H1 (cell line): Measurements from ENCODE around the gene PSMD3. TPM values are rescaled to one million over a fixed set of nuclear protein-coding genes. Genes with fewer than 3 reads are reported as not detected.
A peak's percentile ranks its signal among the peaks of the same experiment; 100 is the strongest.

ENCODE experiments used
- CTCF ChIA-PET: fragments of 300-600 bp; sonication (Branson Sonifier 250); formaldehyde crosslinking; loops from one replicate; lab custom pipeline; 2021; ENCODE audit not compliant: partially characterized antibody; lab: Charles Lee
- POLR2A ChIA-PET: fragments of 300-600 bp; sonication (Branson Sonifier 250); formaldehyde crosslinking; loops from one replicate; lab custom pipeline; 2021; ENCODE audit warnings: inconsistent platforms; ENCODE audit not compliant: partially characterized antibody; lab: Charles Lee
- DNase-seq, 2 experiments: peaks; one replicate each; pipeline versions ENCODE4 v3.0.0 to v3.0.0-alpha.2; 2010 to 2022; ENCODE audit warnings: low spot score in 2 of 2, low read depth in 1 of 2, mixed read lengths in 1 of 2
- FAIRE-seq: peaks from 2 replicates; lab custom pipeline; 2011; peaks lifted over from hg19 to GRCh38; lab: Jason Lieb, UNC
- H2AFZ ChIP-seq: 2 replicates; pipeline ENCODE4 v1.8.1; 2012; ENCODE audit warnings: low read length, inconsistent platforms
- H2AK5ac ChIP-seq: 2 replicates; pipeline ENCODE4 v1.6.1; 2013; ENCODE audit warnings: low read depth, low read length
- H2BK120ac ChIP-seq: replicated peaks from 2 replicates; pipeline ENCODE3; 2013; ENCODE audit warnings: low read depth, low read length, inconsistent platforms
- H2BK12ac ChIP-seq: 2 replicates; pipeline ENCODE4 v1.6.1; 2013; ENCODE audit warnings: low read depth, low read length
- H2BK15ac ChIP-seq: 2 replicates; pipeline ENCODE4 v1.6.1; 2013; ENCODE audit warnings: low read length
- H2BK20ac ChIP-seq: 2 replicates; pipeline ENCODE4 v1.6.1; 2013; ENCODE audit warnings: low read length
- H2BK5ac ChIP-seq: 2 replicates; pipeline ENCODE4 v1.6.1; 2013; ENCODE audit warnings: low read depth, low read length
- H3K14ac ChIP-seq: 2 replicates; pipeline ENCODE4 v1.6.1; 2013; ENCODE audit warnings: inconsistent platforms; ENCODE audit not compliant: insufficient read length
- H3K18ac ChIP-seq: 2 replicates; pipeline ENCODE4 v1.6.1; 2013; ENCODE audit warnings: low read length; ENCODE audit errors: extremely low read depth
- H3K23ac ChIP-seq: 2 replicates; pipeline ENCODE4 v1.6.1; 2013; ENCODE audit warnings: inconsistent platforms; ENCODE audit not compliant: insufficient read length
- H3K23me2 ChIP-seq: 2 replicates; pipeline ENCODE4 v1.6.1; 2013; ENCODE audit warnings: low read depth, low read length
- H3K27ac ChIP-seq: 2 replicates; pipeline ENCODE4 v1.6.1; 2011; ENCODE audit warnings: low read depth, low read length, inconsistent platforms
- H3K27me3 ChIP-seq, 4 experiments: replicated peaks in 1 of 4; 1 replicate in 1 of 4; 2 replicates in 3 of 4; pipeline versions ENCODE4 v1.6.1 to v1.8.1; 2011 to 2013; ENCODE audit warnings: low read length in 3 of 4, mild to moderate bottlenecking in 3 of 4, inconsistent platforms in 2 of 4, mixed read lengths in 2 of 4, moderate library complexity in 1 of 4; ENCODE audit not compliant: control insufficient read depth in 3 of 4, insufficient read depth in 3 of 4; ENCODE audit errors: extremely low read depth in 1 of 4
- H3K36me3 ChIP-seq, 4 experiments: 2 replicates each; pipeline versions ENCODE4 v1.6.1 to v1.8.1; 2011 to 2013; ENCODE audit warnings: mild to moderate bottlenecking in 4 of 4, low read length in 3 of 4, moderate library complexity in 2 of 4, control low read depth in 1 of 4, inconsistent platforms in 1 of 4; ENCODE audit not compliant: insufficient read depth in 4 of 4, control insufficient read depth in 2 of 4
- H3K4ac ChIP-seq: replicated peaks from 2 replicates; pipeline ENCODE3; 2013; ENCODE audit warnings: low read length, low read depth, mixed read lengths, inconsistent platforms; ENCODE audit not compliant: insufficient read length
- H3K4me1 ChIP-seq, 4 experiments: replicated peaks in 1 of 4; 1 replicate in 1 of 4; 2 replicates in 3 of 4; pipeline versions ENCODE4 v1.6.1 to v1.8.1; 2011 to 2013; ENCODE audit warnings: low read length in 3 of 4, inconsistent platforms in 2 of 4, mixed read lengths in 1 of 4; ENCODE audit not compliant: insufficient read depth in 4 of 4, control insufficient read depth in 3 of 4
- H3K4me2 ChIP-seq, 2 experiments: 2 replicates each; pipeline versions ENCODE4 v1.6.1 to v1.8.1; 2011 to 2013; ENCODE audit warnings: low read depth in 2 of 2, low read length in 2 of 2, control low read depth in 1 of 2, inconsistent platforms in 1 of 2, mild to moderate bottlenecking in 1 of 2; ENCODE audit not compliant: insufficient read depth in 1 of 2
- H3K4me3 ChIP-seq, 4 experiments: fragments of 200-600, 300-600 bp in 1 of 4; sonication (generic), shearing (Covaris generic), sonication (Bioruptor Twin) in 1 of 4; 2 replicates each; pipeline versions ENCODE4 v1.5.1 to v1.8.1; 2011 to 2016; ENCODE audit warnings: low read length in 4 of 4, low read depth in 3 of 4, control low read depth in 2 of 4, inconsistent platforms in 2 of 4, mild to moderate bottlenecking in 2 of 4, mixed read lengths in 1 of 4, moderate library complexity in 1 of 4; ENCODE audit not compliant: insufficient read depth in 2 of 4; ENCODE audit errors: extremely low read depth in 1 of 4
- H3K56ac ChIP-seq: replicated peaks from 2 replicates; pipeline ENCODE3; 2013; ENCODE audit warnings: low read depth, mild to moderate bottlenecking, mixed read lengths, low read length, inconsistent platforms; ENCODE audit not compliant: insufficient read length
- H3K79me1 ChIP-seq: 2 replicates; pipeline ENCODE4 v1.6.1; 2013; ENCODE audit warnings: low read depth, low read length, control low read depth
- H3K79me2 ChIP-seq, 2 experiments: 2 replicates each; pipeline versions ENCODE4 v1.6.1 to v1.8.1; 2012 to 2013; ENCODE audit warnings: low read length in 2 of 2, mild to moderate bottlenecking in 2 of 2, inconsistent platforms in 1 of 2; ENCODE audit not compliant: insufficient read depth in 2 of 2, control insufficient read depth in 1 of 2
- H3K9ac ChIP-seq, 4 experiments: replicated peaks in 1 of 4; 1 replicate in 1 of 4; 2 replicates in 3 of 4; pipeline versions ENCODE4 v1.6.1 to v1.8.1; 2011 to 2013; ENCODE audit warnings: low read depth in 3 of 4, low read length in 3 of 4, control low read depth in 2 of 4, mild to moderate bottlenecking in 2 of 4, moderate library complexity in 2 of 4, inconsistent platforms in 1 of 4; ENCODE audit errors: extremely low read depth in 1 of 4
- H3K9me3 ChIP-seq, 2 experiments: 2 replicates each; pipeline versions ENCODE4 v1.6.1 to v1.8.1; 2012 to 2013; ENCODE audit warnings: mild to moderate bottlenecking in 2 of 2, moderate library complexity in 2 of 2, control low read depth in 1 of 2, inconsistent platforms in 1 of 2, low read depth in 1 of 2, low read length in 1 of 2, mixed read lengths in 1 of 2; ENCODE audit not compliant: insufficient read depth in 2 of 2
- H4K20me1 ChIP-seq, 2 experiments: replicated peaks in 1 of 2; 2 replicates each; pipeline versions ENCODE3 to v1.8.1; 2011 to 2013; ENCODE audit warnings: inconsistent platforms in 2 of 2, low read length in 2 of 2, mild to moderate bottlenecking in 1 of 2; ENCODE audit not compliant: insufficient read depth in 2 of 2, control insufficient read depth in 1 of 2
- H4K5ac ChIP-seq: 2 replicates; pipeline ENCODE4 v1.6.1; 2013; ENCODE audit warnings: low read length, low read depth, mixed read lengths, inconsistent platforms; ENCODE audit not compliant: insufficient read length
- H4K8ac ChIP-seq: 2 replicates; pipeline ENCODE4 v1.8.0; 2013; ENCODE audit warnings: mild to moderate bottlenecking, moderate library complexity, low read length, inconsistent platforms; ENCODE audit not compliant: insufficient read depth; ENCODE audit errors: extremely low read depth
- H4K91ac ChIP-seq: replicated peaks from 2 replicates; pipeline ENCODE3; 2013; ENCODE audit warnings: low read length, mixed read lengths, inconsistent platforms; ENCODE audit not compliant: insufficient read length
- RAD21 ChIP-seq, 2 experiments: IDR thresholded peaks in 1 of 2; conservative IDR thresholded peaks in 1 of 2; 2 replicates each; pipeline ENCODE4 v1.6.1; 2011; ENCODE audit warnings: low read depth in 2 of 2, low read length in 2 of 2, improper control_type of control experiment in 1 of 2, inconsistent platforms in 1 of 2, mild to moderate bottlenecking in 1 of 2, moderate library complexity in 1 of 2
- RBBP5 ChIP-seq: IDR thresholded peaks from 2 replicates; pipeline ENCODE4 v1.7.1; 2012; ENCODE audit warnings: low read depth, mild to moderate bottlenecking, inconsistent platforms, low read length, moderate library complexity, borderline replicate concordance
- TEAD4 ChIP-seq: IDR thresholded peaks from 2 replicates; pipeline ENCODE4 v1.6.1; 2012; ENCODE audit warnings: low read depth, low read length, inconsistent platforms, mixed read lengths
- WGBS, 2 experiments: shearing (Covaris generic) in 1 of 2; methylation state at CpG; one replicate each; pipeline versions ENCODE4 v1.1.6 to v1.1.7; 2013 to 2015; ENCODE audit warnings: low lambda C conversion rate in 2 of 2, mixed read lengths in 2 of 2, inconsistent platforms in 1 of 2, low coverage in 1 of 2, missing lambda C conversion rate in 1 of 2; ENCODE audit not compliant: insufficient replicate concordance in 2 of 2, insufficient coverage in 1 of 2, insufficient read length in 1 of 2; ENCODE audit errors: extremely low coverage in 1 of 2, missing lambda C conversion rate in 1 of 2; 5-methylcytosine and 5-hydroxymethylcytosine counted together
- polyA plus RNA-seq, 7 experiments: library from polyadenylated mRNA; depleted of rRNA in 3 of 7; stranded (reverse) in 5 of 7; unstranded in 2 of 7; fragments of >200 nt in 5 of 7; fragments of 200-250 nt in 2 of 7; gene quantifications; 1 replicate in 5 of 7; 2 replicates in 1 of 7; 4 replicates in 1 of 7; pipeline versions ENCODE4 v1.2.1 to v1.2.3, GENCODE V29; 2011 to 2013; ENCODE audit warnings: missing spikeins in 2 of 7, mixed read lengths in 2 of 7
- total RNA-seq: library from RNA; stranded (reverse); fragmentation: NEBNext Ultra II Directional; extraction: Animal tissue kit (Norgen Biotek cat#: 25700); gene quantifications from 2 replicates; pipeline ENCODE4 v1.2.1, GENCODE V29; 2021
- TF ChIP-seq, protein P1 (sequence below), 3 experiments: IDR thresholded peaks; 1 replicate in 2 of 3; 2 replicates in 1 of 3; pipeline versions ENCODE4 v1.5.1 to v1.6.1; 2011; ENCODE audit warnings: low read length in 3 of 3, mild to moderate bottlenecking in 3 of 3, inconsistent platforms in 2 of 3, low read depth in 1 of 3, moderate library complexity in 1 of 3; ENCODE audit not compliant: insufficient read depth in 1 of 3; ENCODE audit errors: control extremely low read depth in 1 of 3

Gene PSMD3
- total and polyA plus RNA-seq, 2 of the 8 experiments (the other 6 are each of a cell fraction or from before 2014, with no cell fraction given): 151 to 198 TPM

DNA sequence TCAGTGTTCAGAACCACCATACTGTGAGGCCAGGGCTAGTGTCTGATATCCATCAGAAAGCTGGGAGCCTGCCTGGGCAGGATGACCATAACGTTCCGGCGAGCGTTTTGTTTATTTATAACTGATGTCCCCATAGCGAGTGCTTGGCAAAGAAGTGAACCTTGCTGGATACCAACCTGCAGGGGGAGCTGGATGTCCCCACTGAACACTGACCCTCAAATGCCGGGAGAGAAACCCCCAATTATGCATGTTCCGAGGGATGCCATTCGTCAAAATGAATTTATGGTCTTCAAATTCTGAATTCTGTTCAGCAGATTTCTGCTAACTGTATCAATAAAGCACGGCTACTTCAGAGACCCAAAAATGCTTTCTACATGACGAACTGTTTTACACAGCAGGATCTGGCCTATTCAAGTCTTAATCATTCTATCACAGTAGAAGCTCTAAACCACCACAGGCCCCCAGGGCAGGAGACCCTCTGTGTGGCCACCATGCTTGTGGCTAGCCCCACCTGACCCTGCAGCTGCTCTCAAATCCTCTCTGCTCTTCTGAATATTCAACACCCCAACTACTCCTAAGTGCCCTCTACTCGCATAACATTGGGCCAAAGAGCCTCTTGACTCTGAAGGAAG, 58.4 kb downstream of the PSMD3 start:
- DNase-seq: peak in 1 of 2 experiments; percentile 64
- H3K9ac ChIP-seq: no peak overlapping the region
- no peak overlapping the region for H2AK5ac ChIP-seq
- TF ChIP-seq, protein P1, sequence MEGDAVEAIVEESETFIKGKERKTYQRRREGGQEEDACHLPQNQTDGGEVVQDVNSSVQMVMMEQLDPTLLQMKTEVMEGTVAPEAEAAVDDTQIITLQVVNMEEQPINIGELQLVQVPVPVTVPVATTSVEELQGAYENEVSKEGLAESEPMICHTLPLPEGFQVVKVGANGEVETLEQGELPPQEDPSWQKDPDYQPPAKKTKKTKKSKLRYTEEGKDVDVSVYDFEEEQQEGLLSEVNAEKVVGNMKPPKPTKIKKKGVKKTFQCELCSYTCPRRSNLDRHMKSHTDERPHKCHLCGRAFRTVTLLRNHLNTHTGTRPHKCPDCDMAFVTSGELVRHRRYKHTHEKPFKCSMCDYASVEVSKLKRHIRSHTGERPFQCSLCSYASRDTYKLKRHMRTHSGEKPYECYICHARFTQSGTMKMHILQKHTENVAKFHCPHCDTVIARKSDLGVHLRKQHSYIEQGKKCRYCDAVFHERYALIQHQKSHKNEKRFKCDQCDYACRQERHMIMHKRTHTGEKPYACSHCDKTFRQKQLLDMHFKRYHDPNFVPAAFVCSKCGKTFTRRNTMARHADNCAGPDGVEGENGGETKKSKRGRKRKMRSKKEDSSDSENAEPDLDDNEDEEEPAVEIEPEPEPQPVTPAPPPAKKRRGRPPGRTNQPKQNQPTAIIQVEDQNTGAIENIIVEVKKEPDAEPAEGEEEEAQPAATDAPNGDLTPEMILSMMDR (IDR thresholded peaks at IDR 0.05; ENCODE audit: control extremely low read depth in 1 of 3, insufficient read depth in 1 of 3, low read depth in 1 of 3, low read length in 3 of 3): peak; percentile 69 to 78 (median 72)
- TF ChIP-seq RBBP5: no peak
- TF ChIP-seq RAD21 (IDR thresholded peaks at IDR 0.05 in 1 of 2, conservative IDR thresholded peaks at IDR 0.05 in 1 of 2; ENCODE audit: low read depth in 2 of 2, low read length in 2 of 2): peak; percentile 49 to 70
- TF ChIP-seq TEAD4: peak; percentile 90
- H3K56ac ChIP-seq: no peak overlapping the region
- no peaks in the 10 kb centered on the region for H3K9me3 ChIP-seq
- CTCF ChIA-PET: interaction anchor here (0.6 to 29.7 kb wide), 13 partner anchors 13 to 864 kb away, joined by 3 to 876 read pairs (median 8); partner anchors contain the start of genes CSF3, MED24 and THRA
- no peak overlapping the region for H2BK12ac ChIP-seq
- FAIRE-seq: no peak
- H2BK5ac ChIP-seq: no peak overlapping the region; the same call in none of the 2 replicates
- no peak overlapping the region for H2BK15ac ChIP-seq
- no peak overlapping the region for H4K5ac ChIP-seq
- no peak overlapping the region for H2BK20ac ChIP-seq
- H2BK120ac ChIP-seq: no peak overlapping the region
- WGBS, 2 experiments: 74% methylated on average over 11 of the region's 11 CpGs; no CpG with 5 or more reads in 1 of the 2 experiments
- peaks cover 0 to 12% (median 4%) of the 10 kb centered on the region in 4 experiments; a peak in 5 of 7 replicates for H3K4me1 ChIP-seq
- peak overlapping the region in 1 of 2 experiments; percentile 10; a peak in 2 of 4 replicates for H3K4me2 ChIP-seq
- no peak overlapping the region for H3K27ac ChIP-seq
- no peak overlapping the region for H3K18ac ChIP-seq
- H3K4ac ChIP-seq: no peak overlapping the region
- H3K79me1 ChIP-seq: no peaks in the 10 kb centered on the region
- peaks cover 0 to 7% (median 0%) of the 10 kb centered on the region in 4 experiments; a peak in 2 of 8 replicates for H3K36me3 ChIP-seq
- H3K4me3 ChIP-seq: no peak overlapping the region
- H3K23ac ChIP-seq: no peak overlapping the region
- H4K20me1 ChIP-seq: peaks cover 0 to 3% of the 10 kb centered on the region in 2 experiments
- H4K8ac ChIP-seq: no peak overlapping the region
- H2AFZ ChIP-seq: no peak overlapping the region
- no peaks in the 10 kb centered on the region for H3K23me2 ChIP-seq
- no peak overlapping the region for H3K14ac ChIP-seq
- no peaks in the 10 kb centered on the region for H3K27me3 ChIP-seq
- no peak overlapping the region for H4K91ac ChIP-seq
- H3K79me2 ChIP-seq: no peaks in the 10 kb centered on the region
- POLR2A ChIA-PET: interaction anchor here (0.6 to 3.1 kb wide), 19 partner anchors 9 to 195 kb away, joined by 3 to 15 read pairs (median 4); partner anchors contain the start of genes MED24, MSL1 and NR1D1
